SK-N-SH treated with all-trans-retinoic acid at 6 μM for 48 hours (cell line): ENCODE measurements around the gene RBM47.

ENCODE experiments used
- ATAC-seq: fragments of 200-7000 bp; cut with Tn5 transposase; 3 replicates; pipeline ENCODE4 v1.9.1; 2020; ENCODE audit warnings: mild to moderate bottlenecking, moderate library complexity
- ARNTL ChIP-seq: fragments of 450-650 bp; formaldehyde crosslinking; IDR thresholded peaks from 2 replicates; pipeline ENCODE4 v1.5.0; 2020; ENCODE audit warnings: low read depth, mild to moderate bottlenecking, moderate library complexity, borderline replicate concordance
- BACH2 ChIP-seq: fragments of 250-450 bp; sonication (Bioruptor Pico); IDR thresholded peaks from 2 replicates; pipeline ENCODE4 v1.9.0; 2021; ENCODE audit warnings: mild to moderate bottlenecking, borderline replicate concordance
- CSDC2 ChIP-seq: fragments of 250-450 bp; sonication (Bioruptor Pico); IDR thresholded peaks from 2 replicates; pipeline ENCODE4 v1.5.0; 2020; ENCODE audit warnings: mild to moderate bottlenecking, moderate library complexity
- CSRNP3 ChIP-seq: fragments of 250-450 bp; sonication (Bioruptor Pico); IDR thresholded peaks from 2 replicates; pipeline ENCODE4 v1.5.1; 2021; ENCODE audit warnings: mild to moderate bottlenecking, moderate library complexity
- ESRRG ChIP-seq: fragments of 250-450 bp; sonication (Bioruptor Pico); IDR thresholded peaks from 2 replicates; pipeline ENCODE4 v1.6.1; 2021; ENCODE audit warnings: mild to moderate bottlenecking
- GLIS3 ChIP-seq: fragments of 250-450 bp; sonication (Bioruptor Pico); IDR thresholded peaks from 2 replicates; pipeline ENCODE4 v1.5.0; 2020; ENCODE audit warnings: mild to moderate bottlenecking, moderate library complexity
- ISL1 ChIP-seq: fragments of 250-450 bp; sonication (Bioruptor Pico); IDR thresholded peaks from 2 replicates; pipeline ENCODE4 v2.1.2; 2022; ENCODE audit warnings: mild to moderate bottlenecking, moderate library complexity
- POU6F1 ChIP-seq: fragments of 250-450 bp; sonication (Bioruptor Pico); IDR thresholded peaks from 2 replicates; pipeline ENCODE4 v1.8.0; 2021; ENCODE audit warnings: low read depth, mild to moderate bottlenecking, moderate library complexity, borderline replicate concordance
- PPARA ChIP-seq: fragments of 250-450 bp; sonication (Bioruptor Pico); IDR thresholded peaks from 2 replicates; pipeline ENCODE4 v1.5.0; 2020; ENCODE audit warnings: mild to moderate bottlenecking, borderline replicate concordance
- RARB ChIP-seq: fragments of 250-450 bp; sonication (Bioruptor Pico); IDR thresholded peaks from 2 replicates; pipeline ENCODE4 v1.8.0; 2021; ENCODE audit warnings: mild to moderate bottlenecking, moderate library complexity
- SNAI2 ChIP-seq: fragments of 250-450 bp; sonication (Bioruptor Pico); IDR thresholded peaks from 2 replicates; pipeline ENCODE4 v1.5.0; 2020; ENCODE audit warnings: mild to moderate bottlenecking, moderate library complexity
- TCF4 ChIP-seq: fragments of 250-450 bp; sonication (Bioruptor Pico); IDR thresholded peaks from 2 replicates; pipeline ENCODE4 v1.8.0; 2021; ENCODE audit warnings: mild to moderate bottlenecking, moderate library complexity, borderline replicate concordance
- TOX ChIP-seq: fragments of 250-450 bp; sonication (Bioruptor Pico); IDR thresholded peaks from 2 replicates; pipeline ENCODE4 v1.8.0; 2021; ENCODE audit warnings: mild to moderate bottlenecking, moderate library complexity, borderline replicate concordance
- ZC3H10 ChIP-seq: fragments of 250-450 bp; sonication (Bioruptor Pico); IDR thresholded peaks from 2 replicates; pipeline ENCODE4 v1.5.1; 2021; ENCODE audit warnings: mild to moderate bottlenecking, moderate library complexity
- ZFP3 ChIP-seq: fragments of 250-450 bp; sonication (Bioruptor Pico); IDR thresholded peaks from 2 replicates; pipeline ENCODE4 v1.5.0; 2020; ENCODE audit warnings: mild to moderate bottlenecking, moderate library complexity
- ZNF565 ChIP-seq: fragments of 450-650 bp; formaldehyde crosslinking; conservative IDR thresholded peaks from 2 replicates; pipeline ENCODE4 v1.5.0; 2020; ENCODE audit warnings: low read depth, mild to moderate bottlenecking, moderate library complexity
- ZNF70 ChIP-seq: fragments of 450-650 bp; formaldehyde crosslinking; IDR thresholded peaks from 2 replicates; pipeline ENCODE4 v1.5.0; 2020; ENCODE audit warnings: mild to moderate bottlenecking, moderate library complexity
- ZNF8 ChIP-seq: fragments of 450-650 bp; formaldehyde crosslinking; IDR thresholded peaks from 2 replicates; pipeline ENCODE4 v1.5.0; 2020; ENCODE audit warnings: mild to moderate bottlenecking, moderate library complexity
- TF ChIP-seq, protein P1 (sequence below): fragments of 250-450 bp; sonication (Bioruptor Pico); IDR thresholded peaks from 2 replicates; pipeline ENCODE4 v1.5.0; 2020; ENCODE audit warnings: mild to moderate bottlenecking, moderate library complexity
- TF ChIP-seq, protein P2 (sequence below): fragments of 250-450 bp; sonication (Bioruptor Pico); IDR thresholded peaks from 2 replicates; pipeline ENCODE4 v1.8.0; 2020; ENCODE audit warnings: mild to moderate bottlenecking, moderate library complexity, borderline replicate concordance
- TF ChIP-seq, protein P3 (sequence below): fragments of 250-450 bp; sonication (Bioruptor Pico); IDR thresholded peaks from 2 replicates; pipeline ENCODE4 v1.5.1; 2020; ENCODE audit warnings: low read depth, mild to moderate bottlenecking, moderate library complexity

RBM47 gene

GRCh38 chr4:40584517-40585141 is 45.0 kb downstream of the RBM47 start:
- TF ChIP-seq, protein P1, sequence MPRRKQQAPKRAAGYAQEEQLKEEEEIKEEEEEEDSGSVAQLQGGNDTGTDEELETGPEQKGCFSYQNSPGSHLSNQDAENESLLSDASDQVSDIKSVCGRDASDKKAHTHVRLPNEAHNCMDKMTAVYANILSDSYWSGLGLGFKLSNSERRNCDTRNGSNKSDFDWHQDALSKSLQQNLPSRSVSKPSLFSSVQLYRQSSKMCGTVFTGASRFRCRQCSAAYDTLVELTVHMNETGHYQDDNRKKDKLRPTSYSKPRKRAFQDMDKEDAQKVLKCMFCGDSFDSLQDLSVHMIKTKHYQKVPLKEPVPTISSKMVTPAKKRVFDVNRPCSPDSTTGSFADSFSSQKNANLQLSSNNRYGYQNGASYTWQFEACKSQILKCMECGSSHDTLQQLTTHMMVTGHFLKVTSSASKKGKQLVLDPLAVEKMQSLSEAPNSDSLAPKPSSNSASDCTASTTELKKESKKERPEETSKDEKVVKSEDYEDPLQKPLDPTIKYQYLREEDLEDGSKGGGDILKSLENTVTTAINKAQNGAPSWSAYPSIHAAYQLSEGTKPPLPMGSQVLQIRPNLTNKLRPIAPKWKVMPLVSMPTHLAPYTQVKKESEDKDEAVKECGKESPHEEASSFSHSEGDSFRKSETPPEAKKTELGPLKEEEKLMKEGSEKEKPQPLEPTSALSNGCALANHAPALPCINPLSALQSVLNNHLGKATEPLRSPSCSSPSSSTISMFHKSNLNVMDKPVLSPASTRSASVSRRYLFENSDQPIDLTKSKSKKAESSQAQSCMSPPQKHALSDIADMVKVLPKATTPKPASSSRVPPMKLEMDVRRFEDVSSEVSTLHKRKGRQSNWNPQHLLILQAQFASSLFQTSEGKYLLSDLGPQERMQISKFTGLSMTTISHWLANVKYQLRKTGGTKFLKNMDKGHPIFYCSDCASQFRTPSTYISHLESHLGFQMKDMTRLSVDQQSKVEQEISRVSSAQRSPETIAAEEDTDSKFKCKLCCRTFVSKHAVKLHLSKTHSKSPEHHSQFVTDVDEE, result no peak
- TF ChIP-seq TCF4 (CRISPR knock-in tag) (no peak), ZC3H10 (CRISPR knock-in tag) (no peak), ISL1 (CRISPR knock-in tag) (no peak), ZNF565 (CRISPR knock-in tag) (no peak), ZFP3 (CRISPR knock-in tag) (no peak), SNAI2 (CRISPR knock-in tag) (no peak), CSRNP3 (no peak), RARB (CRISPR knock-in tag) (no peak), PPARA (no peak)
- TF ChIP-seq, protein P2, sequence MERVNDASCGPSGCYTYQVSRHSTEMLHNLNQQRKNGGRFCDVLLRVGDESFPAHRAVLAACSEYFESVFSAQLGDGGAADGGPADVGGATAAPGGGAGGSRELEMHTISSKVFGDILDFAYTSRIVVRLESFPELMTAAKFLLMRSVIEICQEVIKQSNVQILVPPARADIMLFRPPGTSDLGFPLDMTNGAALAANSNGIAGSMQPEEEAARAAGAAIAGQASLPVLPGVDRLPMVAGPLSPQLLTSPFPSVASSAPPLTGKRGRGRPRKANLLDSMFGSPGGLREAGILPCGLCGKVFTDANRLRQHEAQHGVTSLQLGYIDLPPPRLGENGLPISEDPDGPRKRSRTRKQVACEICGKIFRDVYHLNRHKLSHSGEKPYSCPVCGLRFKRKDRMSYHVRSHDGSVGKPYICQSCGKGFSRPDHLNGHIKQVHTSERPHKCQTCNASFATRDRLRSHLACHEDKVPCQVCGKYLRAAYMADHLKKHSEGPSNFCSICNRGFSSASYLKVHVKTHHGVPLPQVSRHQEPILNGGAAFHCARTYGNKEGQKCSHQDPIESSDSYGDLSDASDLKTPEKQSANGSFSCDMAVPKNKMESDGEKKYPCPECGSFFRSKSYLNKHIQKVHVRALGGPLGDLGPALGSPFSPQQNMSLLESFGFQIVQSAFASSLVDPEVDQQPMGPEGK (CRISPR knock-in tag), result no peak
- ATAC-seq, result no peak

DNA sequence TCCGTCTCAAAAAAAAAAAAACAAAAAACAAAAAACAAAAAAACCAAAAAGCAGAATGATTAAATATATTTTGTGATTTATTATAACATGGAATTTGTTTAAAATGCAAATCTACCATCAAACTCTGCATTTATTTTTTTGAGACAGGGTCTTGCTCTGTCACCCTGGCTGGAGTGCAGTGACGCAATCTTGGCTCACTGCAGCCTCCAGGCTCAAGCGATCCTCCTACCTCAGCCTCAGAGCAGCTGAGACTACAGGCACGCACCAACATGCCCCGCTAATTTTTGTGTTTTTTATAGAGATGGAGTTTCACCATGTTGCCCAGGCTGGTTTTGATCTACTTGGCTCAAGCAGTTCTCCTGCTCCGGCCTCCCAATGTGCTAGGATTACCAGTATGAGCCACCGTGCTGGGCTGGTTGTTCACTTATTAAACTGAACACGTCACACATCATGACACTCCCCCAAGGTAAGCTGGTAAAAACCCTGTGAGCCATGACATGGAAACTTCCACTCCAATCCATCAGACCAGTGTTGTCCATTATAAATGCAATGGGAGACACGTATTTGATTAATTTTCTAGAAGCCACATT is 45.7 kb downstream of the RBM47 start:
- TF ChIP-seq, protein P3, sequence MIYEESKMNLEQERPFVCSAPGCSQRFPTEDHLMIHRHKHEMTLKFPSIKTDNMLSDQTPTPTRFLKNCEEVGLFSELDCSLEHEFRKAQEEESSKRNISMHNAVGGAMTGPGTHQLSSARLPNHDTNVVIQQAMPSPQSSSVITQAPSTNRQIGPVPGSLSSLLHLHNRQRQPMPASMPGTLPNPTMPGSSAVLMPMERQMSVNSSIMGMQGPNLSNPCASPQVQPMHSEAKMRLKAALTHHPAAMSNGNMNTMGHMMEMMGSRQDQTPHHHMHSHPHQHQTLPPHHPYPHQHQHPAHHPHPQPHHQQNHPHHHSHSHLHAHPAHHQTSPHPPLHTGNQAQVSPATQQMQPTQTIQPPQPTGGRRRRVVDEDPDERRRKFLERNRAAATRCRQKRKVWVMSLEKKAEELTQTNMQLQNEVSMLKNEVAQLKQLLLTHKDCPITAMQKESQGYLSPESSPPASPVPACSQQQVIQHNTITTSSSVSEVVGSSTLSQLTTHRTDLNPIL (CRISPR knock-in tag), result no peak
- TF ChIP-seq ZC3H10 (CRISPR knock-in tag) (no peak), ESRRG (CRISPR knock-in tag) (no peak), PPARA (no peak), TOX (CRISPR knock-in tag) (no peak), ZNF565 (CRISPR knock-in tag) (no peak), ISL1 (CRISPR knock-in tag) (no peak), ZNF70 (no peak), ARNTL (CRISPR knock-in tag) (no peak), ZFP3 (CRISPR knock-in tag) (no peak), CSDC2 (no peak), SNAI2 (CRISPR knock-in tag) (no peak), BACH2 (CRISPR knock-in tag) (no peak), ZNF8 (no peak), GLIS3 (no peak), POU6F1 (CRISPR knock-in tag) (no peak), CSRNP3 (no peak)
- TF ChIP-seq, protein P1, result no peak
- TF ChIP-seq, protein P2 (CRISPR knock-in tag), result no peak

More for the DNA sequence above, 45.7 kb downstream of the RBM47 start:
- ATAC-seq, result no peak
